Measurements from ENCODE around the gene REELD1.

The REELD1 gene

DNA sequence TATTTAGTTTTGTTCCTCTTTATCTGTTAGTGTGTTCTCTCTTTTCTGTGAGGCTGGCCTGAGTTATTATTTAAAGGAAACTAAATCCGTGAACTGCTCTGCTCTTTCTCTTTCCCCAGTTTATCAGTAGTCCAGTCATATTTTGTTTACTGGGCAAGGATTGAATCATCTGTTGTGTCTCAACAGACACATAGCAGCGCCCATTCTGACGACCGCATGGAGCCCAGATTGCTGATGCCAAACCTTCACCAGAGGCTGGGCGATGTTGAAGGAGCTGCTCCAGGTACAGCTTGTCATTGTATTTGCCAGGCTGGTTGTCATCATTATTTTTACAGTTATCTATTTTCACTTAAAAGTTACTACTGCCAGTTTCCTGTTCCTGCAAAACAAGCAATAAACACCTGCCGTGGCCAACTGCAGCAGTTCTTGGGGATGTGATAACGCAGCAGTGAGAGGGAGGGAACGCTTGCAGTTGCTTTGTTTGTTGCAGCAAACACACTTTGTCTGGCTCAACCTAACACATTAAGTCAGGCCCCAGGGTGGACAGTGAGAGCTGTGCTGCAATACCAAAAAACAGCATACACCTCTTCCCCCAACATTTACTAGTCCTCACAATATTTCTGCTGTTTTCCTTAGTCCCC lies 10.1 kb downstream of the REELD1 start:
- no peak for DNase-seq (ENCODE audit: extremely low read depth in 1 of 2, low read depth in 1 of 2)

DNA sequence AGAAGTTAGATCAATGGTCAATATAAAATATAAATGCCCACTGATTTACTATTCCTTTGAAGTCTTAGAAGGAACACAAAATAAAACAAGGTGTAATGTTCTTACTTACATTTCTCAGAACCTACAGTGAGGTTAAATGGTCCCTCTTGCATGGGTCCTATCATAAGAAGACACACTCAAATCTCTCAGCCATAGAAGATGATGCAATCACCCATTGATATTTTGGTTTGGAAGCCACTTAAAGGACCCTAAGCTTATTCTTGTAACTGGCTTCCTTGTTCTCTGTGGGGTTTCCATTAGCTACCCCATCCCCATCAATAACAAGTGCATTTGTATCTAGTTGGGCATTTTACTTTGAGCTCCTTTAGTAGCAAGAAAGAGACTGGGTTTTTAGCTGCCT lies 15.1 kb downstream of the REELD1 start:
- DNase-seq (ENCODE audit: extremely low read depth in 1 of 2, low read depth in 1 of 2) = no peak

DNA sequence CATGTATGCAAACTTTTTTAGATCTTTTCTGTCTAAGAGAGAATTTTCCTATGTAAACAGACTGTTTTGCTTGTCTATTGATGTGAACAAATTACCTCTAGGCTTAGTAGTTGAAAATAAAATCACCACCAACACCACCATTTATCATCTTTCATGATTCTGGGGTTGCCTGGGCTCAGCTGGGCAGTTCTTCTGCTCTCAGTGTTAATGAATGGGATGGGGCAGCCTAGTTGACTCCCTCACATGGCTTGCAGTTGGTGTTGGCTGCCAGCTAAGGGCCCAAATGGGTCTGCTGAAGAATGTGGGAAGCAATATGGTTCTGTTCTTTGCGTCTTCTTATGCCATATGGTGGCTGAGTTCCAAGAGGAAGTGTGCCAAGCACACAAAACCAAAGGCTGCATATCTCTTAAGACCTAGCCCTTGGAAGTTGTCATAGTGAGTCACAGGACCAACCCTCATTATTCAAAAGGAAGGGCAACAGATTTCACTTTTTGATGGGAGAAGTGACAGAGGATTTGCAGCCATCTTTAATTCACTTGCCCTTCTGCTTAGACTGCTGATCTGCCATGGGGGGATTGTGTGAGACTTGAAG lies 17.9 kb downstream of the REELD1 start:
- no peak for DNase-seq (ENCODE audit: extremely low read depth in 1 of 2, low read depth in 1 of 2)

DNA sequence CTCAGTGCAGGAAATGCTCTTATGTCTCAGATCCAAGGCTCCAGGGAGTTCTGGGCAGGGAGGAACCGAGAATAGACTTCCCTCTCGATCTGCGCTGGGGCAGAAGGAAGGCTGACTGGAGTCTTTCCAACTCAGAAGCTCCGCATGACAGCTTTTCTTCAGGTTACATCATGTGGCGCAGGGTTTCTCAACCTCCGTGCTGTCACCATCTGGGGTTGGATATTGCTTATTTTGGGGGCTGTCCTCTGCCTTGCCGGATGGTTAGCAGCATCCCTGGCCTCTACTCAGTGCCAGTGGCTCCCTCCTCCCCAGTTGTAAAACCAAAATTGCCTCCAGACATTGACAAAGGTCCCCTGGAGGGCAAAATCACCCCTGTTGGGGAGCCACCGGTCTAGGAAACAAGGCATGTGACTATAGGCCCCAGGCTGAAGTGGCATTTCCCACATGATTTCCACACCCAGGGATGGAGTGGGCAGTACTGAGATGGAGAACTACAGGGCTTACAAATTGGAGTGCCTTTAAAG lies 21.4 kb downstream of the REELD1 start:
- no peak for DNase-seq (ENCODE audit: extremely low read depth in 1 of 2, low read depth in 1 of 2)

DNA sequence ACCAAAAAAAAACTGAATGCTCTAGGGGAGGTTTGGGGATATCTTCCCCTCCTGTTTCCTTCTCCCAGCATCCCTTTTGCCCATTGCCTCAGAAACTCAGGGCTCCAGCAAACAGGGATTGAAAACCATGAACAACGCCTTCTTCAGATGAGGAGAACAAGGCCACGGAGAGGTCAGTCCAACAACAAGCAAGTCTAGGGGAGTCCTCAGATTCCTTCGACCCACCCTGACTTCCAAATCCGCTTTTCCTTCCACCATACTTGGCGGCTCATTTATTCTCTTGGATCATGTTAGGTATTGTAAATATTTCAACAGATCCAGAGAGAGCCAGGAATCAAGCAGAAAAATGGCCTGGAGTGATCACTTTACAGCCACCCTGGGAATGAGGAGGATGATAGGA lies 21.9 kb downstream of the REELD1 start:
- DNase-seq (ENCODE audit: extremely low read depth in 1 of 2, low read depth in 1 of 2) = no peak

DNA sequence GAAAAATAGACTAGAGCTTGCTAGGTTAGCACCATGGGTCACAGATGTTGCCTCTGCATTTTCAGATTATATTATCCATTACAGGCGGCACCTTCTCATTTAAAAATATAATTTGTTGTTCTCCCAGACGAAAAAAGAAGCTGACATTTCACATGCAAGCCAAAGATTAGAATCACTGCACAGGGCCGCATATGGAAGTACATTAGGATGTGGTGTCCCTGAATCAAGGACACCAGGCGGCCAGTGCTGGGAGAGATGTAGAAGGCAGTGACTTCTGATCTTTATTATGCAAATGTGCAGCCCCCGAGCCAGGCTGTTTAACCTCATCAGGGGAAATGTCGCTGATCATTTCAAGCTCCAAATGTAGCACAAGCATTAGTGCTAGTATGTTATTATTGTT lies 22.8 kb downstream of the REELD1 start:
- no peak for DNase-seq (ENCODE audit: extremely low read depth in 1 of 2, low read depth in 1 of 2)

DNA sequence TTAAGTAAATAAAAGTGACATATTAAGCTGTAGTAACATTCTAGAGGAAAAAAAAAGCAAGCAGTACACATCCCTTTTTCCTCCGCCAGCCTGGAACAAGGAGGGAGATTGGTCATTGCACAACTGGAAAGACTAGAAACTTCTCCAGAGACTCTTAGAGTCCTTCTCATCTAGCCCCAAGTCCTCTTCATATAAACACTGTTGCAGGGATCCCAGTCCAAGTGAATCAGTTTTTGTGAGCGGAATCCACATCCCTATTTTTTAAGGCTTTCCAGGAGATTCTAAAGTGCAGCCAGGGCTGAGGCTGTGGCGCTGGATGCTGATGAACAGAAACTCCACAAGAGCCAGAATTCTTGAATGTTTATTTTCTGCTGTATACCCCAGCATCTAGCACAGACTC lies 23.8 kb downstream of the REELD1 start:
- DNase-seq (ENCODE audit: extremely low read depth in 1 of 2, low read depth in 1 of 2) = no peak

DNA sequence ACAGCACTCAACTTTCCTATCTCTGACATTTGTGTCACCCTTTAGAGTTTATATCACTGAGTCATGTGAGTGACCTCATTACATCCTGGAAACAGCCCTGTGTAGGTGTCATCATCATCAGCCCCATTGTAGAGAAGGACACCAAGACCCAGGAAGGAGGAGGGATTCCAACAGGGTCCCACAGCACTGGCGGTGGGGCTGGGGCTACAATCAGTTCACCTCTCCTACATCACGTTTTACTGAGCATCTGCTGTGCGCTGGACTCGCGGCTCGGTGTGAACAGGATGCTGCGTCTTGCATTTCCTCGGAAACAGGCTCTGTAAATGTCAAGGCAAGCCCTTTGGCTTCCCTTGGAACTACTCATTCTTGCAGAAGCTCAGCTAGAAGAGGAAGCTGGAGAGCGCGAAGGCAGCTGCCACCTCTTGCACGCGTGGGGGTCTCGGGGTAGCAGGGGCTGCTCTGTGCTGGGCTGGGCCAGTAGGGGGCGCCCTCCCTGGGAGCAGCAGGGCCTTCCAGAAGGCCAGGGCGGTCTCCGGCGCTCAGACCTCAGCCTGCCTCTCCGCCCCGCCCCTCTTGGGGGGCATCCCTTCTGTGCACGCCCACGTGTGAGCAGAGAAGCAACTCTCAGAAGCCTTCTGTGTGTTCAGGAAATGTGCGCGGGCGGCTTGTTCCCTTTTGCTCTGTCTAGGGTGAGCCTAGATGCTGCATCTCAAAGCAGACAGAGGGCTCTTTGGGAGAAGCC lies 29.0 kb downstream of the REELD1 start:
- DNase-seq (ENCODE audit: extremely low read depth in 1 of 2, low read depth in 1 of 2) = peak; percentile 9 to 30

DNA sequence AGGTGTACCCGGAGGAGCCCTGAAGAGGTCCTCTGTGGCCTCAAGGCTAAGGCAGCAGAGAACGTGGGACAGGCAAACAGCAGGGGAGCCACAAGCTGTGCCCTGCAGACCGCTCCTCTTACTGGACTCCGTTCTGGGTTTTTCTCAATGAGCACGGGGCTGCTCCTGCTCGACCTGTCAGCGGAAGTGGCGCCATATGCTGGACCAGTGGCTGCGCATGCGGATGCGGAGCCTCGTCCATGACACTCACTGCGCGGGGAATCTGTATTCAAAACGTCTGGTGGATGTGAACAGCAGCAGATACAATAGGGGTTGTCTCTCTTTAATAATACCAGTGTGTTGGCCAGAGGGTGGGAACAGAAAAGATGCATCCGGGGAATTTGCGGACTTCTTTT lies 29.5 kb downstream of the REELD1 start:
- DNase-seq (ENCODE audit: extremely low read depth in 1 of 2, low read depth in 1 of 2) = no peak

DNA sequence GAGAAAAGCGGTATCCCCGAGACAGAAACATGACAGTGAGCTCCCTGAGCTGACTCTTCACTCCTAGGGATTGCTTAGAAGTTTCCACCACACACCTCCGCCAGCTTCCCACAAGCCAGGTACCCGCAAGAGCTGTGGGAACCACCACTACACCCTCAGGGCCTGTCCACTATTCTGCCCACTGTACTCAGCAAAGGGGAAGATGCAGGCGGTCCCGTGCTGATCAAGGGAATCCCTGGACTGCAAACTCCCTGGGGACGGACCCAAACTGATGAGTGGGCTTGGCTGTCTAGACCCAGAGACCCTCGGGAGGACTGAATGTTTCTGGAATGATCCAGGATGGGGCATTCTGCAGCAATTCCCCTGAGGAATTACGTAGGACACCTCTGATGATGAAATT lies 30.2 kb downstream of the REELD1 start:
- DNase-seq (ENCODE audit: extremely low read depth in 1 of 2, low read depth in 1 of 2) = no peak

DNA sequence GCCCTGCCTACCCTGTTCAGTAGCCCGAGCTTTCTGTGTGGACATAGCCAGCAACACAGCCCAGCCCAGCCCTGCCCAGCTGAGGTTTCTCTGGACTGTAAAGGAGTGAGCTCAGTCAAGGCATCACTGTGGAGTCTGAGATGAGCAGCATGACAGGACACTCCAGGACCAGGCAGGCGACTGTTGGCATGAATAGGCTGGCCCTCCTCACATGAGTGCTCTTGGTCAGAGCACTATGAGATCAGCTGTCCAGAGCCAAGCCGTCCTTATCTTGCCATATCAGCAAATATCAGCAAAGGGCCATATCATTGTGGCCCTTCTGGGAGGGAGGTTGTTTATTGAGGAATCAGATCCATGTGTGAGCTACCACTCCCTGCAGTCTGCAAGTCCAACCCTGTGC lies 30.9 kb downstream of the REELD1 start:
- DNase-seq (ENCODE audit: extremely low read depth in 1 of 2, low read depth in 1 of 2) = no peak

DNA sequence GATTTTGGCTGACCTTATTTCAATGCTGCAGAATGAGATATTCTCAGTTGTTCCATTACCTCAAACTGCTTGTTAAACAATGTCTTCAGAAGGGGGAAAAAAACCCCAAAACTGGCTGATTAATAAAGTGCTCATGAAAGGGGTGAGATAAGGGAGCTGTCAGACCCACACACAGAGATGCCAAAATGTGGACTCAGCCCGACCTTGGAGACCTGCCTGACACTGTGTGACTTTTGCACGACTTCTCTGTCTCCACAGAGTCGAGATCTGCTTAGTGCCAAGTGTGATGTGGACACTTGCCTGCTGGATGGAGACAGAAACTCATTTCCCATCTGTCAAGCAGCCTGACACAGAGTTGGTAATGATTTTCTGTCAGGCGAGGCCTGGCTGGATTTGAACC lies 31.5 kb downstream of the REELD1 start:
- DNase-seq (ENCODE audit: extremely low read depth in 1 of 2, low read depth in 1 of 2) = no peak

DNA sequence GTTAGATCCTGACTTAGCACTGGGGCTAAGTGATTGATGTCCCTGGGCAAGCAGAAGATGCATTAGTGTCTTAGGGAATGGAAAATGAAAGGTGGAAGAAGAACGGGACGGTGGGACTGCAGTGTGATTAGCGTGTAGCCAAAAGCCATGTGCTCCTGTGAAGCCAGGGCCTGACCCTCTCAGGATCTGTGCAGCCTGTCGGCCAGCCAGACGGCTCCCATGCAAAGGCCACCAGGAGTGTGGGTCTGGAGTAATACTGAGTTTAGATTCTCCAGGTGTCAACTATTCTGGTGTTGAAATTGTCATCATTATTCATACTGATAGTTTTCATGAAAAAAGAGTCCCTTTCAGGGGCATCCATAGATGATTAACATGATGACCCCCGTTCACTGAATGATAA lies 32.0 kb downstream of the REELD1 start:
- no peak for DNase-seq (ENCODE audit: extremely low read depth in 1 of 2, low read depth in 1 of 2)

DNA sequence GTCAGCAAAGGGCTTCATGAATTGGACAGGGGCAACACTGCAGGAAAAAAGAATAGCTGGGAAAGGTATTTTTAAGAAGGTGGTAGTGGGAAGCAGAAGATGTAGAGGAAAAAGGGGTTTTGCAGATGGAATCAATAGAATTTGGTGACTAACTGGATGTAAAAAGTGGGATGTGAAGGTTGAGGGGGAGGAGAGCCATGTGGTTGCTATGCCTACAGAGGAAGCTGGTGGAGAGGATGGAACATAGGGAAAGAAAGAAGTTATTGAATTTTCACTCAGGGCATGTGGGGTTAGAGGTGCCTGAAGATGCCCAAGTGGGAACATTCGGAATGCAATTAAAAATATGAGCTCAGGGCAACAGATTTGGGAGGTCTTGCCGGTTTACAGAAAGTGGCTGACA lies 33.0 kb downstream of the REELD1 start:
- DNase-seq (ENCODE audit: extremely low read depth in 1 of 2, low read depth in 1 of 2) = no peak

DNA sequence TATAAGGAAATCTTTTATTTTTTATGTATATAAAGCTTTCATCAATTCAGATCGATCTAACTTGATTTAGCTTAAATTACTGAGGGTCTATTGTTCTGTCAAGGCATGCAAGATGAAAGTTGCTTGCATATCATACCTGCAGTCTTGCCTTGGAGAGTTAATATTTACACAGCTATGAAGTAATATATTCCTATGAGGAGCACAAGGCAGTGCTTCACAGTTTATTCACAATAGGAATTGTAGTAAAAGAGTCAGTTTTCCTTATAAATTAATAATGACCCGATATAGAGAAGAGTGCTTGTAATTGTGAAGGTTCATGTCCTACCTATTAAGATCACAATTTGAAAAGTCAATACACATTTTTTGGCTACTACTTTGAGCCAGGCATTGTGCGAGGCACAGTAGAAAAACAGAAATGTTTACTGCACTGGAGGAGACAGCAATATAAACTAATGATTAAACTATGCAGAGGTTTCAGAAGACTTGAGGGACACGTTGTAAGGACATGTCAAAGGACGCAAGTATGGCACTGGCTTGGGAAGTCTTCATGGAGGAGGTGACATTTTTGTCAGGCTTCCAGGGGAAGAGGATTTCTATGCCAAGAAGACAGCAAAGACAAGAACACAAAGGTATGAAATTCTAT lies 38.8 kb downstream of the REELD1 start:
- DNase-seq (ENCODE audit: extremely low read depth in 1 of 2, low read depth in 1 of 2) = no peak

DNA sequence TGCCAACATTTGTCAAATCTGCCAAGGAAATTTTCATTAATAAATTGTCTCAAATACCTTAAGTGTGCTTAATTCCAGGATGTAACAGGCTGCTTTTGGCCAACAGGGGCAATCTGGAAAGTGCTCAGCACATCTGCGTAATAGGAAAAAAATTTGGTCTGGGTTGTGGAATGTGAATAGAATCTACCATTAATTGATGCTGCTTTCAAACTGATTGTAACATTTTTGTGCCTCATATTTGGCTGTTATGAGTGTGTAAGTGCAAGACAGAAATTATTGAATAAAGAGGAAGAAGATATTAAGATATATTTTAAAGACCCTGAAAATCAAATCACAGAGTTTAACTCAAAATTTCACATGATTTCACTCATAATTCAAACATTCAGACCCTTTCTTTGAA lies 41.1 kb downstream of the REELD1 start:
- DNase-seq (ENCODE audit: extremely low read depth in 1 of 2, low read depth in 1 of 2) = no peak

DNA sequence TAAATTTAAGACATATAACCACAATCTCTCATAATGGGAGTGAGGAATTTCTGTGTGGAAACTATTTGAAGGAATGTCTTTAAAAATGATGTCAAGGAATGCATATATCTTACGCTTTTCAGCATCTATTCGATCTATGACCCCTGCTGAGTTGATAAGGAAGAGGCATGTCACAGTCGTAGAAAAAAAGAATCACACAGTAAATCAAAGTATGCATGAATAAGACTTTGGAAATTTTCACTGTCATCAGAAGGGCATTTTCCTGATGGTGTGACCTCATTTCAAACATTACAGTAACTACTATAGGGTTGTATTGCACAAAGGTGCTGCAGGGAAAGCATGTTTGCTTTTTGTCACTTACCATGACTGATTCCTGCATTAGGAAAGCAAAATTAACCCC lies 41.5 kb downstream of the REELD1 start:
- no peak for DNase-seq (ENCODE audit: extremely low read depth in 1 of 2, low read depth in 1 of 2)

DNA sequence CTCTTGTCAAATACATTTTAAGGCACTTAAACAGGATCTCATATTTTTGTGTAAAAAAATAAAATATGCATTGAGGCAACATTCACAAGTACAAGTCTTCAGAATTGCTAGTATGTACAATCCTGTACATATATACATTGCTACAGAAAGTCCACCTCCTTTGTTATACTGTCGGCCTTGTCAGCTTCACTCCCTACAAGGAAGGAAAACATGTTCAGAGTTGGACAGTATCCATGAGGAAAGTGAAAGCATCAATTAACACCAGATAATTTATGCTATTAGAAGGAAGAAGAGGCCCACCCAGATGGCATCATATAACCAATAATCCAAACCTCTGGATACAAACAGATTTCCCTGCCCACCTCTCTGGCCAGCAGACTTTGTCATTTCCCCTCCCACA lies 42.0 kb downstream of the REELD1 start:
- DNase-seq (ENCODE audit: extremely low read depth in 1 of 2, low read depth in 1 of 2) = no peak

DNA sequence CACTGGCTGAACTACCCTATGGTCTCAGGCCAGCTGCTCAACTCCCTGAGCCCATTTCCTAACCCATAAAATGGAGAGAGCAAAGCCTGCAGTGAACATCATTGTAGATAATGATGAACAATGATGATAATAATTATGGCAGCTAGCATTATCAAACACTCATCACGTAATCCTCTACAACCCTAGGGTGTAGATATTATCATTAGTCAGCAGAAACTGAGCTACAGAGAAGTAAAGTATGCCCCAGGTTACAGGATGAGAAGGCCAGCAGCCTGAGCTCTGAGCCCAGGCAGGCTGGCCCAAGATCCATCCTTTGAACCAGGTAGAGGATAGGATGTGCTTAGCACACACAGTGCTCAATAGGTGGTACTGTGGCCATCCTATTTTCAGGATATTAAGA lies 43.2 kb downstream of the REELD1 start:
- no peak for DNase-seq (ENCODE audit: extremely low read depth in 1 of 2, low read depth in 1 of 2)

DNA sequence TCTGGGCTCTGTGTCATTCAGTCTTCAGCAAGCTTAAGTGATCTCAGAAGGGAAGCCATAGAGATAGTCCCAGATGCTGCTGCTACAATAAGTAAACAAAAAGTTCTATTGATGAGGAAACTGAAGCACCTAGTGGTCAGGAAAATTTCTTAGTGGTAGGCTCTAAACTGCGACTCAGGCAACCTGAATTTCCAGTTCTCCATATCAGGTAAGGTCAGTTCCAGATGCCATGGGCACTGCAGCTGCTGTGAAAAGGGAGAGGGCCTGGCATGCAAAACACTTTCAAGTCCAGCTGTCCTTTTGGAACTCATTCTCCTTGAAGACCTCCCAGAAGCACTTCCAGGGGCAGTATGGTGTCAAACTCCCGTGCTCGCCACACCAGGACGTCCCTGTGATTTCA lies 46.2 kb downstream of the REELD1 start:
- DNase-seq (ENCODE audit: extremely low read depth in 1 of 2, low read depth in 1 of 2) = no peak

DNA sequence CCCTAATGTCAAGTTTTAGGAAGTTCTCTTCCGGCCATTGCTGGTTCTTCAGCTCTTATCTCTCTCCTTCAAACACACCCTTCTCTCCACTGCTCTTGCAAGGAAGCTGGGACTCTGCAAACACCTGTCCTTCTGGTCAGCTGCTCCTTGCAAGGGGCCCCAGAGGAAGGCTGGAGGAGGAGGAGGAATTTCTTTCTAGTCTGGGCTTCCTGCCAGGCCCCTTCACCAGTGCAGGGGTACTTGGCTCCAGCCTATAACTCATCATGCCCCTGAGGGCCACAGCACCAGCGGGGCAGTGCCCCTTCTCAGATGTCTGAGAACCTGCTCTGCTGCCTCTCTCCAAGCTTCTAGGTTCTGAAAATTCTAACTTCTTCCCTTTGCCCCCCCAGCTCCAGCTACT lies 46.7 kb downstream of the REELD1 start:
- no peak for DNase-seq (ENCODE audit: extremely low read depth in 1 of 2, low read depth in 1 of 2)

DNA sequence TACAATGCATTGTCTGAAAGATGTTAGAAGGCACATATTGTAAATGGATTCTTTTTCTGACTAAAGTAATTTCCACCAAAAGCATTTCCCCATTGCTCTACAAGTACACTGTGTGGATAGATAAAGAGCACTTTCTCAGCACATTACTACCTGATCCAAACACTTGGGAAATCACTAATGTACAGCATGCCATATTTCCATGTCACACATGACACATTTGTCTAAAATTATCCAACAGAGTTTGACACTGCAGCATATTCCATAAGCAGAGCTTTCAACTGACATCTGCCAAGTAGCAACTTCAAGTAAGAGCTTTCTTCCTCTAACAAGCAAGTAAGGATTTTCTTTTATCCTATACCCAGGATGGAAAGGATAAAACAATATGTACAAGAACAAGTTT lies 49.5 kb downstream of the REELD1 start:
- no peak for DNase-seq (ENCODE audit: extremely low read depth in 1 of 2, low read depth in 1 of 2)
